GM21526 (cell line): ENCODE results near the gene LRRTM2.
"Not testable (repeated sequence)": the region's sequence is repeated elsewhere in the genome, so short reads cannot be mapped to it uniquely, and the experiment has no call there.

Experiments used
- ATAC-seq: cut with Tn5 transposase; IDR thresholded peaks from one replicate; pipeline ENCODE4 v1.9.1; 2021; ENCODE audit warnings: moderate library complexity; ENCODE audit not compliant: unreplicated experiment, low FRiP score

LRRTM2 gene

GRCh38 chr5:138874771-138875551, at the start of gene LRRTM2:
Gene LRRTM2 (minus strand): TSS chr5:138875335. CDS start chr5:138874911, 424 bp downstream.
- ATAC-seq: no peak

GRCh38 chr5:138922494-138922893, 47.4 kb upstream of the LRRTM2 start:
- no peak for ATAC-seq

GRCh38 chr5:138921362-138921761, 46.2 kb upstream of the LRRTM2 start:
- not testable (repeated sequence) for ATAC-seq

GRCh38 chr5:138920181-138920580, 45.0 kb upstream of the LRRTM2 start:
- no peak for ATAC-seq

DNA sequence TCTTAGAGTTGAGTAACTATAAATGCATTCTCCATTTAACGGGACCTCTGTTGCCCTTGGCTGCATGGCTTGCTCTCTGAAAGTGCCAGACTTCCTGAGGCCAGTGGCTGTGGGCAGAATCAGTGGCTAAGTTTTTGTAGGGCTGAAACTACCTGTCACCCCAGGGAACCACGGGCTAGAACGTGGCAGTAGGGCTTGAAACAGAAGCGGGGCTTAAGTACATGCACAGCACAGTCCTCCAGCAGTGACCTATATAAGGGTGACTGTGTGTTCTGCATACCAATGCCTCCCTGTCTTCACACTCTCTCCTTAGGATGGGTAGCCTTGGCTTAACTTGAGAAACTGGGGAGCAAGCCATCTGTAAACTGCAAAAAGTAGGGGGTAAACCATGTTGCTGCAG, 43.6 kb upstream of the LRRTM2 start:
- no peak for ATAC-seq

DNA sequence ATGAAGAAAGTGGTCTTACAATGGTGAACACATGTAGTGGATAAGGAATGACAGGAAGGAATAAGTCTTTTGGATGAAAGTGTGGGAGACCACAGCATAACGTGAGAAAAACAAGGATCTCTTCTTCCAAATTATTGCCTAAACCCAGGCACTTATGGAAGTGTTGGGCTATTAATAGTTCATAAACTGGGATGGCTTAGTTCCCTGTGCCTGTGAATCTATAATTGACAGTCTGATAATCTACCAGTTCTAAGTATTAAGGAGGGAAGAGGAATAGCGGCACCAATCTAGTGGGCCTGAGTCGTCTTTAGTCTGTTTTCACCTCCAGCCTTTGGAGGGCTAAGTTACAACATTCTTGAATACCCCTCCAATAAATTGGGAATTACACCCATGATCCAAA, 39.2 kb upstream of the LRRTM2 start:
- no peak for ATAC-seq

DNA sequence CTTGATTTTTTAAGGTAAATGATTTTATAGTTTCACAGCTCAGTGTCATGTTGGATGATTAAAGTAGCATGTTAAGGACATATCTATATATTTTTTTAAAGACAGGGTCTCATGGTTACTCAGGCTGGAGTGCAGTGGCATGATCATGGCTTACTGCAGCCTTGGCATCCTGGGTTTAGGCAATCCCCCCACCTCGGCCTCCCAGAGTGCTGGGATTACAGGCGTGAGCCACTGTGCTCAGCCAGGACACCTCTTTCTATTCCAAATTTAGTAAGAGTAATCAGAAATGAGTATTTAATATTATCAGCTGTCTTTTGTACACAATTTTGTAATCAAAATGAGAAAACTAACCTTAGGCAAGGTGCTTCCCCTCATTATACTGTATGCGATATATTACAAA, 38.6 kb upstream of the LRRTM2 start:
- ATAC-seq: no peak

GRCh38 chr5:138912093-138912492, 37.0 kb upstream of the LRRTM2 start:
- no peak for ATAC-seq

DNA sequence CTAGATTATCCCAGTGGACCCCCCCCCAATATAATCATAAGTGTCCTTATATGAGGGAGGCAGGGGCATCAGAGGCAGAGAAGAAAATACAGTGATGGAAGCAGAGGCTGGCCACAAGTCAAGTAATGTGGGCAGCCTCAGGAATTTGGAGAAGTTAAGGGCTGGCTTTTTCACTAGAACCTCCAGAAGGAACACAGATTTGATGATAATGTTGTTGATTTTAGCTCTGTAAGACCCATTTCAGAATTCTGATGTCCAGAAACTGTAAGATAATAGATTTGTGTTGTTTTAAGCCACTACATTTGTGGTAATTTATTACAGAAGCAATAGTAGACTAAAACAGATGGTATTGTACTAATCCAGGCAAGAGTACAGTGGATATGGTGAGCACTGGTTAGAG, 36.3 kb upstream of the LRRTM2 start:
- ATAC-seq: no peak

GRCh38 chr5:138910546-138911185, 35.5 kb upstream of the LRRTM2 start:
- no peak for ATAC-seq

DNA sequence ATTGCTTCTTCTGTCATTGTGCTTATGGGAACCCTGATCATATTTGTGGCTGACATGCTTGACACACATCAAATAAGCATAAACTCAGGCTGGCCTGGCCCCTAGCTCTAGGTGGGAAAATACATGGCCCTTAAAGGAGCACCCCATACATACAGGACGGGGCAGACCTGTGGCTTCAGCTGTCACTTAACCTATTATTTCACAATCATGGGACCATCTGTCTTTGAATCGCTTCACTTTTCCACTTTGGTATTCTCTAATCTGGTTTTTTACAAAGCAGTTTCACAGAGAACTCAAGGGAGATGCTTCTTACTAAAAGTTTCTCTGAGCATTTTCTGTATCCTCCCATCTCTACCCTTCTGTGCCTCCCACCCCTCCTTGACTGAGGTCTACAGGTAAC, 34.6 kb upstream of the LRRTM2 start:
- no peak for ATAC-seq

DNA sequence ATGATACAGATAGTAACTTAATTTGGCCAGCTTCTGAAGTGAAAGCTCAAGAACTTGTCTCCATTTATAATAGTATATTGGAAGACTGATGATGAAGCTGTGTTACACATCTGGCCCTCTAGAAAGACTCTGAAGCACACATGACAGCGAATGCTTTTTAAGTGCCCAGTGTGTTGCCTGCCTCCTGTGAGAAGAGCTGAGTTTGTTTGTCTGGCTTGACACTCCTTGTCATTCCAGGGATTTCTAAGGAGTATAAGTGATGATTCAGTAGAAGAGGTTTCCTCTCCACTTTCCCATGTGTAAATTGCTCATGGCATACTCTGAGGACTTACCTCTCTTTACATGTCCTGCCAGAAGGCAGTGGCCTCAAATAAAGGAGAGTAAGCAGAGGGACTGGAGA, 30.4 kb upstream of the LRRTM2 start:
- no peak for ATAC-seq

DNA sequence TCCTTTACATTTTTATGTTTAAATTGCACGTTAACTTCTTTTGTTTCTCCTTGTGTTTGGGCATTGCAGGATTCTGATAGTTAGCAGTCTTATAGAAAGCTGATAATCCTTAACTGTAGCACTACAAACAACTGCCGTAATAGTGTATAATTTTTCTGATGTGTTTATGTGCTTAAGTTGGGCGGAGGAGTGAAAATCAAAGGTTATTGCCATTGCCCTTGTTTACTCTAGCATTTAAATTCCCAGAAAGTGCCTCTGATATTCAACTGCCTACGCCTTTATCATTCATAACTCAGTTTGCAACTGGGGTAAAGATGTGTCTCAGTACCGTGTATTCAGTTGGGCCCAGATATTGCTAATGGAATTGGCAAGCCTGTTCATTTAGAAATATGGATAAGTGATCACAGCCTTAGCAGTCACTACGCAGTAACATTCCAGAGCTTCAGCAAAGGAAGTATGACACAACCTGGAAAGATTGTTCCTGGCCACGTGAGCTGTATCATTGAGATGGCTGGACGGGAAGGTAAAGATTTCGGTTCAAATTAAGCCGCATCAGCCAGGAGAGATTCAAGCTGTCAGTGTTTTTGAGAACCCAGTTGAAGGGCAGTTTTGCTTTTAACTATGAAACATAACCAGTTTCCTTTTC, 28.1 kb upstream of the LRRTM2 start:
- no peak for ATAC-seq

GRCh38 chr5:138901716-138902115, 26.6 kb upstream of the LRRTM2 start:
- no peak for ATAC-seq

GRCh38 chr5:138900281-138900965, 25.3 kb upstream of the LRRTM2 start:
- ATAC-seq: no peak

DNA sequence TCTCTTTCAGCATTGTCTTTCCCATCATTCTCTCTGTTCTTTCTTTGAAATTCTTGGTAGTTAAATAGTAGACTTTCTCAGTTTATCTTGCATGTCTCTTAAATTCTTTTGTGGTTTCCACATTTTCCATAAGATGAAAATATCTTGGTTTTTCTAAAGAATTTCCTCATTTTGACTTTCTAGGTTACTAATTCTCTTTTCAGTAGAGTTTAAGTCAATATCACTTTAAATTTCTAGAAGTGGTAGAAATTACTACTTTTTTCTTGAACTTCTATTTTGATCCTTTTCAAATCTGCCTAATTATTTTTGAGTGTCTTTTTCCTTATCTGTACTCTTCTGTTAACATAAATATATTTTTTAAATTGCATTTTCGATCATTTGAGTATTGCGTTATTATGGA, 23.6 kb upstream of the LRRTM2 start:
- no peak for ATAC-seq

GRCh38 chr5:138898299-138898698, 23.2 kb upstream of the LRRTM2 start:
- no peak for ATAC-seq

- ATAC-seq: no peak
Measured at GRCh38 chr5:138895918-138896317, 20.8 kb upstream of the LRRTM2 start.

DNA sequence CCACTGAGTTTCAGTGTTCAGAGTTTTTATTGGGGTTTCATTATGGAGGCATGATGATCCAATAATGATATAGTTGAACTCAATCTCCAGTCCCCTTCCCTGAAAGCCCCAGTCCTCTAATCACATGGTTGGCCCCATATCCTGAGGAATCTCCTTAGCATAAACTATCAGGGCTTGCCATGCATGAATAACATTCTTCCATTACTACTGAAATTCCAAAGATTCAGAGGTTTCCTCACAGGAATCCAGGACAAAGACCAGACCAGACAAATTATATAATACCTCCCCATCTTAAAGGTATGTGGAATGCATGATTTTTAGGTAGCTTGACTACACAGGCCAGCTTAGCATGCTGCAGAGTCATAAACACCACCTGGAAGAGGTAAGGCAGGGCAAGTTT, 15.5 kb upstream of the LRRTM2 start:
- ATAC-seq: no peak

- ATAC-seq: no peak
Measured at GRCh38 chr5:138889994-138890393, 14.9 kb upstream of the LRRTM2 start.

DNA sequence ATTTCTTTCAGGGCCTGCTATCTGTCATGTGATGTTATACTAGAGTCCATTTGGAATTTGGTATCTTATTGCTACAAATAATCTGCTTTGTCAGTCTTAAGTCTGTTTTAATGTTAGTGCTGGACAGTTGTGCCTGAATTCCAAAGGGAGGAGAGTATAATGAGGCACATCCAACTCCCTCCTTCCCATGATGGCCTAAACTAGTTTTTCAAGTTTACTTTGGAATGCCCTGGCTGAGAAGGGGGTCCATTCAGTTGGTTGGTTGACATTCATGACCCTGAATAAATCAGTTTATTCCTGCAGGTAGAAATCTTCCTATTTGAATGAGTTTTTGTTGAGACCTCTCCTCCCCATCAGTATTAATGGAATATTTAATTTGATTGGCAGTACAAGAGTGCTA, 9.4 kb upstream of the LRRTM2 start:
- no peak for ATAC-seq
